IMR-90 (cell line): ENCODE results near the gene LHPP. TPM values are rescaled to one million over a fixed set of nuclear protein-coding genes. Genes with fewer than 3 reads are reported as not detected.

Source experiments
- ELK1 ChIP-seq: fragments of 150-350 bp; IDR thresholded peaks from 2 replicates; pipeline ENCODE4 v1.6.1; 2016; ENCODE audit warnings: low read depth, mild to moderate bottlenecking, low read length, moderate library complexity, borderline replicate concordance
- polyA plus RNA-seq, 3 experiments: library from polyadenylated mRNA; depleted of rRNA; stranded (reverse); fragments of >200 nt; gene quantifications; 2 replicates each; pipeline ENCODE4 v1.2.3, GENCODE V29; 2012; ENCODE audit warnings: low replicate concordance in 1 of 3
- total RNA-seq: library from RNA; depleted of rRNA; stranded (reverse); fragments of >200 nt; gene quantifications from 2 replicates; pipeline ENCODE4 v1.2.3, GENCODE V29; 2012

Gene LHPP
- total and polyA plus RNA-seq, 2 of the 4 experiments (the other 2 are of a cell fraction): 2.7 to 8.3 TPM

- TF ChIP-seq ELK1: no peak
Measured at GRCh38 chr10:124417895-124418725, 43.5 kb upstream of the LHPP start (continued).
